ENCODE measurements around the gene MROH2A.

The MROH2A gene

DNA sequence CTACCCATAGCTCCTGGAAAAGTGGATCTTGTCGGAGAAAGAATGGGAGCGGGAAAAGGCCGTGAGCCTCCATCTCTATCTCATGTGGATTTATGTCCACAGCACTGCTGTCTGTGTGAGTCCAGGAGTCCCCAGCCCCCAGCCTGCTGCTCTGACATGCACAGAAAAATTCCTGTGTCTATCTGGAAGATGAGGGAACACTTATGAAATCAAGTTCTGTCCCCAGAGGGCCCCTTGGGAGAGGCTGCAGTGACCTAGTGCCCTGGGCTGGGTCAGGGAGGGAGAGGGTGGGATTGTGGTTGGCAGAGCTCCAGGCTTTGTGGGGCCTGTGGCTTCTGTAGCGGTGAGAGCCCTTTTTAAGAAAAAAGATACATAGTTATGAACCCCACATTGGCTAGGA, 38.6 kb downstream of the MROH2A start:
- Mint-ChIP-seq H3K36me3 (ENCODE audit: low read depth) (no peaks in the 10 kb centered on the region), H3K4me1 (ENCODE audit: low read depth) (no peaks in the 10 kb centered on the region), H3K27ac (no peak overlapping the region), H3K9me3 (no peaks in the 10 kb centered on the region), H3K4me3 (no peak overlapping the region), H3K27me3 (peaks cover 4% of the 10 kb centered on the region)

DNA sequence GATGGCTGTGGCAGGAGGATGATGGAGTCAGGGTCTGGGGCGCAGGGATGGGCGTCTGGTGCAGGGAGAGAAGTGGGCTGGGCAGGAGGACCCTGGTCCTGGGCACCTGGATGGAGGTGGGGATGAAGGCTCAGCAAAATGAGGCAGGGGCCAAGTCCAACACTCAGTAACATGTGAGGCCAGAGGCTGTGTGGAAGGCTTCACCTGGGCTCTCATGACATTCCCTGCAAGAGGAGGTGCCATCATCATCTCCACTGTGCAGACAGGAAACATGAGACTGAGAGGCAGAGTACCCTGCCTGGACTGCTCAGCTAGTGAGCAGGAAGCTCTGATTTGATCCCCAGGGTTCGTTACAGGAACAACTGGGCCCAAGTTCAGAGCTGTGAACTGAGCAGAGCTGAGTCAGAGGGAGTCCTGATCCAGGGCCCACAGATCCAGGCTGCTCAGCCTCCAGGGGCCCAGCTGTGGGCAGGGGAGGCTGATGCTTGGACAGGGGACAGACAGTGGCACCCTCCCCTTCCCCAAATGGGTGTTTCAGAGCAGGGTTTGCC, 39.3 kb downstream of the MROH2A start:
- H3K27ac Mint-ChIP-seq, result no peak overlapping the region
- H3K4me3 Mint-ChIP-seq, result no peak overlapping the region
- no peaks in the 10 kb centered on the region for H3K9me3 Mint-ChIP-seq
- H3K4me1 Mint-ChIP-seq (ENCODE audit: low read depth), result no peaks in the 10 kb centered on the region
- H3K36me3 Mint-ChIP-seq (ENCODE audit: low read depth), result no peaks in the 10 kb centered on the region
- peaks cover 4% of the 10 kb centered on the region for H3K27me3 Mint-ChIP-seq

DNA sequence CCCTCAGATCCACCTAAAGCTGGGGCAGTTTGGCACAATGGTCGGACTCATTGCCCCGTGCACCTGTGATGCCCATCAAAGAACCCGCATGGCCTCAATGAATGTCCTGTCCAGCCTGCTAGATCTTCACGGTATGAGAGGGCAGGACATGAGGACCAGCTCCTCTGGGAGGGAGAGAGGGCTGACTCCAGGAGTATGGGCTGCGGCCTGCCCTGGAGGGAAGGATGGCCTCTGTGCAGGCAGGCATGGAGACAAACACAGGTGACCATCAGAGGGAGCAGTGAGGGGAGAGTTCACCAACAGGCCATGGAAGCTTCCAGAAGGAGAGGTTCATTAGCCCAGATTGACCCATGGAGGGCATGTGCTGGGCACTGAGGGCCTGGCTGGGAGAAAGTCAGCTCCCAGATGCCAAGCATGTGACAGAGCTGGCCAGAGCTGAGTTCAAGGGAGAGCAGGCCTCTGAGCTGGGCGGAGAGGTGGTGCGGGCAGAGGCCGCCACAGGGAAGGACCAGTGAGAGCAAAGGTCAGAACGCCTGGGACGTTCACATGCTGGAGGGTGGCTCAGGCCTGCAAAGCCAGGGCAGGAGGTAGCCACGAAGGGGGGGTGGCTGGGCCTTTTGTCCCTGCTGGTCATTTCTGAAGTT, 40.0 kb downstream of the MROH2A start:
- Mint-ChIP-seq H3K4me1 (ENCODE audit: low read depth) (no peaks in the 10 kb centered on the region), H3K27me3 (peaks cover 4% of the 10 kb centered on the region), H3K4me3 (no peak overlapping the region), H3K9me3 (no peaks in the 10 kb centered on the region), H3K36me3 (ENCODE audit: low read depth) (no peaks in the 10 kb centered on the region), H3K27ac (no peak overlapping the region)

DNA sequence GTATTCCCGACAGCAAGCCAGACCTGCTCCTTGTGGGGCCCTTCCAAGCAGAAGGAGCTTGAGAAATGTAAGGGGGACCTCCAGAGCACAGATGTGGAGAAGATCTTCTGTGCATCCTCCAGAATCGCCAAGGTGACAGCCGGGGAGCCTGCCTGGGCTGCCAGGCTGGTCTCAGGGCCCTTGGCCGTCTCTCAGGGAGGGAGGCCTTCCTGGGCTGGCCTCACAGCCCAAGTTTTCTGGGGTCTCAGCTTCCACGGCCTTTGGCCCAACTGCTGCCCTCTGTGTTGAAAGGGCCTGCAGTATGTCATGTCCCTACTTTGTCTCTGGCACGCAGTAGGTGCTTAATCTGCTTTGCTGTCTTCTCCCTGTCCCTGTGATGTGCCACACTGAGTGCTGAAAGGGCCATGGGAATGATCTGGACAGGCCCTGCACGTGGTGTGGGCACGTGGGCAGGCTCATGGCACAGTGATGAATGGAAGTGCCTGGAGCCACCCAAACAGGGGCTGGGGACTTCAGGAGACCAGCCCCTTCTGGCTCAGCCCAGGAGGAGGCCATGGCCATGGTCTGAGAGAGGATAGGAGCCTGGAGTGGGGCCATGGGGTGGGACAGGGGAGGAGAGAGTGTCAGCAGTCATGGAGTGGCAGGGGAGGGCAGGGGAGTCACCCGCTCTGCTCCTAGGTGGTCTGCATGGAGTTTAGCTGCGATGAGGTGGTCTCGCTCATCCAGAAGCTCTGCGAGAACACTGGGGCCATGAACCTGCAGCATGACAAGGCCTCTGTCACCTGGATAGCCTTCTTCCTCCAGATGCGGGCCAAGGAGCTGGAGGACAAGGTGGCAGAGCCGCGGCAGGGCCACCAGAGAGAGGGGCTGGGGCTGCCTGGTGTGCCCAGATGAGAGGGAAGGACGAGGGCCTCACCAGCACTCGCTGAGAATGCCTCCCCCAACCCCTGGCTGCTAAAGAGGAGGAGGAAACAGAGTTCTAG, 40.8 kb downstream of the MROH2A start:
- no peak overlapping the region for H3K4me3 Mint-ChIP-seq
- H3K4me1 Mint-ChIP-seq (ENCODE audit: low read depth), result no peaks in the 10 kb centered on the region
- H3K27ac Mint-ChIP-seq, result no peak overlapping the region
- H3K9me3 Mint-ChIP-seq, result no peaks in the 10 kb centered on the region
- peaks cover 4% of the 10 kb centered on the region for H3K27me3 Mint-ChIP-seq
- no peaks in the 10 kb centered on the region for H3K36me3 Mint-ChIP-seq (ENCODE audit: low read depth)

DNA sequence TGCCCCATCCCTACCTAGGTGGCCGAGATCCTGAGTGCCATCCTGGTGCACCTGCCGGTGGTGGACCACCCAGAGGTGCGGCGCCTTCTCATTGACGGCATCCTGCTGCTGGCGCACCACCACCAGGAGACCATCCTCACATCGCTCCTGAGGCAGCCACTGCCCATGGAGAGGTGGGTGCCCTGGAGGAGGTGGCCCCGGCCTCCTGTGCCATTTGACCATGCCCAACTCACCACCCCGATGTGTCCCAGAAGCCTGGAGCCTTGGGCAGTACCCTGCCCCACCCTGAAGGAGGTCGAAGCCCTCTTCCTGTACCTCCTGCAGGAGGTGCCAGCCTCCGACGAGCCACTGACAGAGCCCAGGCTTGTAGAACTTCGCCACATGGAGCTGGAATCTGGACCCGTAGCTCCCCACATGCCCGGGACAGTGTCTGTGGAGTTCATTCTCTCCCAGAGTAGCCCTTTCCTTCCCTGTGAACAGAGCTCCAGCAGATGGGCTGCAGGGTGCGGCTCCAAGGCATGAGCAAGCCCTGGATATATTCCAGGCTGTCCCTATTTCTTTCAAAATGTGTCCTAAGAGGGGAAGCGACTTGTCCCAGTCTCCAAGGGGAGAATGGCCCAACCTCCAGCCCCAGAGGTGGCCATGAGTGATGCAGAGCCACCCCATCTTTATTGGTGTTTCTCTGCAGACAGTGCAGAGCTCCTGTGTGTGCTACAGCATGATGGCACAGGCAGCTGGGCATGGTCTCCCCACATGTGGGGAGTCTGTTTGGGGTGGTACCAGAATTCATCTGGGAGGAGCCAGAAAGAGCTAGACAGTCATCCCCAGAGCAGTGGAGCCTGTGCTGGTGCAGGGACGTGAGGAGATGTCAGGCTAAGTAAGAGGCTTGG, 42.0 kb downstream of the MROH2A start:
- no peaks in the 10 kb centered on the region for H3K4me1 Mint-ChIP-seq (ENCODE audit: low read depth)
- no peaks in the 10 kb centered on the region for H3K36me3 Mint-ChIP-seq (ENCODE audit: low read depth)
- H3K9me3 Mint-ChIP-seq, result no peaks in the 10 kb centered on the region
- no peak overlapping the region for H3K4me3 Mint-ChIP-seq
- peaks cover 4% of the 10 kb centered on the region for H3K27me3 Mint-ChIP-seq
- no peak overlapping the region for H3K27ac Mint-ChIP-seq

DNA sequence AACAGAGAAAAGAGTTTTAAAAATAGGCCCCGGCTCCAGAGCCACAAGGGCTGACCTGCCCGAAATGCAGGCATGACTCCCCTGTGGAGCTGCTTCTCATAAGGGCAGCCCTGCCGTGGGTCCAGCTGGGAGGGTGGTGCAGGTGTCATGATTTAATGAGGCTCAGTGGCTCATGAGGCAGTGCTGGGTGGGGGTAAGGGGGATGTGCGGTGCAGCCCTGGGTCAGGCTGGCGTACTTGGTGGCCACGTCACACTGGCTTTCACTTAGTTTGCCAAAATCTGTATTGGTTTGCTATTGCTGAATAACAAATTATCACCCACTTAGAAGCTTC, 42.6 kb downstream of the MROH2A start:
- Mint-ChIP-seq H3K4me3 (no peak overlapping the region), H3K9me3 (no peaks in the 10 kb centered on the region), H3K27me3 (peaks cover 4% of the 10 kb centered on the region), H3K36me3 (ENCODE audit: low read depth) (no peaks in the 10 kb centered on the region), H3K27ac (no peak overlapping the region), H3K4me1 (ENCODE audit: low read depth) (no peaks in the 10 kb centered on the region)

DNA sequence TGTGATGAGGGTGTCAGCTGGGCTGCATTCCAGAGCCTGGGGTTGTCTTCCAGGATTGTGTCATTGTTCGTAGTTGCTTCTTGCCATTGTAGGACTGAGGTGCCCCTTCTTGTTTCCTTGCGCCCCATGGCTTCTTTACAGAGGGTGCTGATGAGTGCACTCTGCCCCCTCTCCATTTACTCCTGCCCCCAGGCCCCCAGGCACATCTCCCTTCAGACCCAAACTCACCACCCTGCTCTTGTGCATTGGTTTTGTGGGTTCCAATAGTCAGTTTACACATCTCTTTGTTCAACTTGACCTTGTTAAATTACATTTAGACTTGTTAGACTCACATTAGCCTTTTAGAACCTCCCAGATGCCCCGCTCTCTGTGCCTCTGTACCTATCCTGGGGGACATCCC, 43.1 kb downstream of the MROH2A start:
- H3K27ac Mint-ChIP-seq, result no peak overlapping the region
- H3K36me3 Mint-ChIP-seq (ENCODE audit: low read depth), result no peaks in the 10 kb centered on the region
- no peaks in the 10 kb centered on the region for H3K4me1 Mint-ChIP-seq (ENCODE audit: low read depth)
- peaks cover under 1% of the 10 kb centered on the region for H3K27me3 Mint-ChIP-seq
- no peaks in the 10 kb centered on the region for H3K9me3 Mint-ChIP-seq
- no peak overlapping the region for H3K4me3 Mint-ChIP-seq

DNA sequence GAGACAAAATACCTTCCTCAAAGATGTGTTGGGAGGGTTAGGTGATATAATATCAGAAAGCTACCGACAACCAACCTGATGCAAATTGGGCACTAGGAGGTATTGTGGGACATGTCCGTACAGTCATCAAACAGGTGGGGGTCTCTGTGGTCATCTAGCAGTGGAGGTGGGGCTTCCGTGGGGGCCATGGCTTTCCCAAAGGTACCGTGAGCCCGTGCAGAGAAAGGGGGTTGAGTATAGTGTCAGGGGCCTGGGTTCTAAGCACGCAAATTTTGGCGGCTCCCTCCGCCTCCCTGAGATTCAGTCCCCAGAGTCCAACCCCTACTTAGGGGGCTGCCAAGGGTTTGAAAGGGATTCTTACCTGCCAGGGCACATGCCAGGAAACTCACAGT, 43.6 kb downstream of the MROH2A start:
- Mint-ChIP-seq H3K9me3 (no peaks in the 10 kb centered on the region), H3K4me1 (ENCODE audit: low read depth) (no peaks in the 10 kb centered on the region), H3K36me3 (ENCODE audit: low read depth) (no peaks in the 10 kb centered on the region), H3K4me3 (no peak overlapping the region), H3K27me3 (no peaks in the 10 kb centered on the region), H3K27ac (no peak overlapping the region)

DNA sequence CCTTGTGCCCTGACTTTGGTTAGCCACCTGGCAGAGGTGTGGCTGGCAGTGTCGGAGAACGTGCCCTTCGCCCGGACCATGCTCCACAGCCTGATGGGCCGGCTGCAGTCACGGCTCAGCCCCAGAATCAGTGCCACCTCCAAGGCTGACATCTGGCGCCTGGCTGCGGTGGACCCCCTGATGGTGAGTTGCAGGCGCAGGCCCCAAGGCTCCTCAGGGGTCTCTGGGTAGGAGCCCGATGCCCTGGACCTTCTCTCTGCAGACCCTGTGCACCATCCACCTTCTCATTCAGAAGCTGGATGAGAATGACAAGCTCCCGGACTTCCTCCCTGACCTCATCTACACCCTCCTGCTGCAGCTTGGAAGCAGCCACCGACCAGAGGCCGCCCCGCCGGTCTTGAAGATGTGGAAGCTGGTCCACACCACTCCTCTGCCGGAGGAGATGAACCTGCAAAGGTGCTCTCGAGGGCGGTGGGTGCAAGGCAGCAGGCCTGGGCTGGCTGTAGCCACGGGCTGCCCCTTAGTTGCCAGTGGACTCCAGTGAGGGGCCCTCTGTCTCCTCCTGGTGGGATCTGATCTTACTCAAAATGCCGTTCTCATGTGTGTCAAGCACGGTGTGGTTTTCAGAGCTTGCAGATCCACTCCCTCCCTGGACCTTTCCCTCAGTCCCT, 44.1 kb downstream of the MROH2A start:
- Mint-ChIP-seq H3K36me3 (ENCODE audit: low read depth) (no peaks in the 10 kb centered on the region), H3K9me3 (no peaks in the 10 kb centered on the region), H3K27me3 (no peaks in the 10 kb centered on the region), H3K27ac (no peak overlapping the region), H3K4me1 (ENCODE audit: low read depth) (no peaks in the 10 kb centered on the region), H3K4me3 (no peak overlapping the region)

DNA sequence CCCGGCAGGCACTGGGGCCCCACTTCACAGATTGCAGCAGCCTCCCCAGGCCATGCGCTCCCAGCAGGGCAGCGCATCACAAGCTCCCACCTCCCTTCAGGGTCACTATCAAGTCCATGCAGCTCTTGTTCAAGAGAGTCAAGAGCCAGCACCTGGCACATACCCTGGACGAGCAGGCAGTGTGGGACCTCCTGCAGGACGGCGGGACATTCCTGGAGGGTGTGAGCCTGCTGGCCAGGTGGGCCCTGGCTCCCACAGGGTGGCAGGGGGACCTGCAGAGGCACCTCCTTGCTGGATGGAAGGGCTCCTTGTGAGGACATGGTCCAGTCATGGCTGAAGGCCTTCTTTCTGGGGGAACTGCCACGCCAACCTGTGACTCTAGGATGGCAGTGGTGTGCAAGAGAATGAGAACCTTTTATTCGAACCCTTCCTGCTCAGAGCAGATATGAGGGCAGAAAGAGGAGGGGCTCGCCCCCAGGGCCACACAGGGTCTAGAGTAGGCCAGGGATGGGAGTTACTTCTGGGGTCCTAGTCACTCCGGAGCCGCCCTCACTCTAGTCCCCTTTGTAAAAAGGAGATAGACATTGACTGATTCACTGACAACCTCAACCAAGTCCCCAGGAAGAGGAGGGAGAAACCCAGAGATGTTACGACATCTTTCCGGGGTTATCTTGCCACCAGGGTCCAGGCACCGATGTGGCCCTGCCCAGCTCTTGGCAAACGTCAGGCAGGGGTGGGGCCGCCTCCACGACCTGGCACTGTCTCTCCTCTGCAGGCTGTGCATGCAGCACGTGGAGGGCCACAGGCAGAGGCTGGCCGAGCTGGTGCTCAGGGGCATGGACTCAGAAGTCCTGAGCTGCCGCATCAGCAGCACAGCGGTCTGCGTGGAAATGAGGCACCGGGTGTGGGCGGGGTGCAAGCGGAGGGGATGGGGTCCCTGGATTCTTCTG, 44.9 kb downstream of the MROH2A start:
- Mint-ChIP-seq H3K36me3 (ENCODE audit: low read depth) (no peaks in the 10 kb centered on the region), H3K4me1 (ENCODE audit: low read depth) (no peaks in the 10 kb centered on the region), H3K9me3 (no peaks in the 10 kb centered on the region), H3K4me3 (no peak overlapping the region), H3K27ac (no peak overlapping the region), H3K27me3 (no peaks in the 10 kb centered on the region)

DNA sequence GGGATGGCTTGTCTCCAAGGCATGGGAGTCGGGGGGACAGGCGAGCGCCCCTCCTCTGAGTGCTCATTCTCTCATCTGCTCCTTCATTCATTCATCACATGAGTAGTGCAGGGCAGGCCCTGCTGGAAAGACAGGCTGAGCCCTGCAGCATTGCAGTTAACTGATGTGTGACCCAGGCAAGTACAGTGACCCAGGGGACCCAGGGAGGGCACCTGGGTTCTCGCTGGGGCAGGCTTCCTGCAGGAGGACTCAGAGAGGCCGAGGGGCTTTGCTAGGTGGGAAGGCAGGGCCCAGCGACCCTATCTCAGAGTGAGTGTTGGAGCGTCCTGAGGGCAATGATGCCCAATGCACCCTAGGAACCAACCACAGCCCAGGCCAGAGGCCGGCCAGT, 45.6 kb downstream of the MROH2A start:
- Mint-ChIP-seq H3K27ac (no peak overlapping the region), H3K36me3 (ENCODE audit: low read depth) (no peaks in the 10 kb centered on the region), H3K27me3 (no peaks in the 10 kb centered on the region), H3K9me3 (no peaks in the 10 kb centered on the region), H3K4me3 (no peak overlapping the region), H3K4me1 (ENCODE audit: low read depth) (no peaks in the 10 kb centered on the region)

DNA sequence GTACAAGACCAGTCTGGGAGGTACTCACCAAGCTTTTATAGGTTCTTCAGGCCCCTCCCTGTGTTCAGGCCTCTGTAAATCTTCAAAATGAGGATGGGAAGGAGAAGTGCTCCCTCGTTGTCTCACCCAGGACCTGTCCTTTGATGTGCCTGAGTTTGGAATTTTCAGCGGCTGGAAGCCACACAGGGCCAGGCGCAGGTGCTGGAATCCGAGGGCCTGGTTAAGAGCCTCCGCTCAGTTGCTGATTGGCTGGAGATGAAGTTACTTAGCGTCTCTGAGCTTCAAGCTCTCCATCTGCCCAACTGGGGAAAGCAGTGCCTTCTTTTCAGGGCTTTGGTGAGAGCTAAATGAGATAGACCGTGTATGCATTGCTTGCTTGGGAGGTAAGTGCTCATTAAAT, 46.2 kb downstream of the MROH2A start:
- no peaks in the 10 kb centered on the region for H3K4me1 Mint-ChIP-seq (ENCODE audit: low read depth)
- H3K4me3 Mint-ChIP-seq, result no peak overlapping the region
- no peaks in the 10 kb centered on the region for H3K9me3 Mint-ChIP-seq
- H3K27ac Mint-ChIP-seq, result no peak overlapping the region
- no peaks in the 10 kb centered on the region for H3K27me3 Mint-ChIP-seq
- no peaks in the 10 kb centered on the region for H3K36me3 Mint-ChIP-seq (ENCODE audit: low read depth)

DNA sequence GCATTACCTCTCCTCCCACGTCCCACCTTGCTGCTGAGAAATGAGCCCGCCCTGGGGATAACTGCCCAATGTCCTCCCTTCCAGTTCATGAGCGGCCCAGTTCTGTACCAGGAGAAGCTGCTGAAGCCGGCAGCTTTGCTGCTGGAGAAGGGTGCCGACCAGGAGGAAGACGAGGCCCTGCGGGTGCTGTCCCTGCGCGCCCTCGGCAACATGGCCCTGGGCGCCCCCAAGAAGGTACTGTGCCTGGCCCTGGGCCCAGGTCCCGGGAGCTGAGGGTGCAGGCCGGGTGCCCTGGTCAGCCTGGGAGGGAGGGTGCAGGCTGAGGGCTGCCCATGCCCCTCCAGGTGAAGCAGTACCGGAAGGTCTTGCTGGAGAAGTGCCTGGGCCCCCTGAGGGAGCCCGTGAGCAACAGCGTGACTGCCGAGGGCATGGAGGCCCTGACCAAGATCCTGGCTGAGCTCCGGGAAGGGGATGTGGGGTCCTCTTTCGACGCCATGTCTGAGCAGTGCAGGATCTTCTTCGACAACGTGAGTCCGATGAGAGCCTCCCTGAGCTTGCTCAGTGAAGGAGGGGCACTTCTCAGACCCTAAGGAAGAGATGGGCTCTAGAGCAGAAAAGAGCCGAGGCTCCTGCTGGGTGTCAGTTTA, 50.5 kb downstream of the MROH2A start:
- Mint-ChIP-seq H3K27me3 (no peaks in the 10 kb centered on the region), H3K4me1 (ENCODE audit: low read depth) (no peaks in the 10 kb centered on the region), H3K27ac (no peak overlapping the region), H3K36me3 (ENCODE audit: low read depth) (no peaks in the 10 kb centered on the region), H3K4me3 (no peak overlapping the region), H3K9me3 (no peaks in the 10 kb centered on the region)

Data from stimulated activated naive CD8-positive, alpha-beta T cell treated with anti-CD3 and anti-CD28 coated beads, Interleukin-15, Interleukin-2, amounts not matched to agents 100 ng/mL and 50 ng/mL, for 24 hours (primary cell).